ENCODE measurements around the gene RBP3.
"Not testable (repeated sequence)": the region's sequence is repeated elsewhere in the genome, so short reads cannot be mapped to it uniquely, and the experiment has no call there.

The RBP3 gene

DNA sequence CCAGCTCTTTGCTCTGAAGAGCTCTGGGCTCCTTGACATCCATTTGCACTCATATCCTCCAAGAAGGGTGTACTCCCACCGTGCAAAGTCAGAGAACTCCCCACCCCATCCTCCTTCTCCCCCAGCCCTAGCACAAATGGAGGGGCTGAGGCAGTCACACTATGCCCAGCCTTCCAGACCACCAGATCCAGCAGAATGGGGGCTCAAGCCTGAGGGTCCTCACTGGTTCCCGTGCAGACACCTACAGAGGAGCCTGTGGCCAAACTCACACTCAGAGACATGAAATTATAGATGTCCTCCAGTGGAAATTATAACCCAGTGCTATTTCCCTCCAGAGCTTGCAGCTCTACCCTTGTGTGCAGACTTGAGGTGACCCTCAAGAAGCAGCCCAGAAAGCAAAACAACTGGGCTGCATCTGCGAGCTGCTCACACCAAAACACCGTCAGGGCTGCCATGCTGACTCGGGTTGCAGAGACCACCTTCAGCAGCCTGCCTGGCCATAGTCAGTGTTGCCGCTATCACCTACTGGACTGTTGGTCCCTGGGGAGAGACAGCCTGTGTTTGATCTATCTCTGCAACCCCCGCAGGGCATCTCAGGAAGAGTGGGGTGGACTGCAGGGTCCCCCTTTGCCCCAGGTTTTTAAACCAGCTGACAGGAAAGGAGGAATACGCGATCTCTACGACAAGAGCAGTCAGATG, 28.5 kb downstream of the RBP3 start:
- no peak for DNase-seq

DNA sequence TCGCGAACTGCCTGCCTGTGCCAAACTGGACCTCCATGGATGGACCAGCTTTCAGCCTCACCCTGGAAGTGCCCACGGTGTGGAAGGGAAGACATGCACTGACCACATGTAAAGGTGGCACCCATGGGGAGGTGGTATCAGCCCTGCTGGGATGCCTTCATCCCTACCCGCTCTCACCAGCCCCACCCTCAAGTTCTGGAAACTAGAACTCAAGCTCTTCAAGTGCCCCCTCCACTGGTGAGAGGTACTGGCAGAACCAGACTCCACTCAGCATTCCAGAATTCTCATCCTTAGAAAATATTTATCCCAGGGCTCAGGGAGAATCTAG, 30.0 kb downstream of the RBP3 start:
- no peak for DNase-seq

DNA sequence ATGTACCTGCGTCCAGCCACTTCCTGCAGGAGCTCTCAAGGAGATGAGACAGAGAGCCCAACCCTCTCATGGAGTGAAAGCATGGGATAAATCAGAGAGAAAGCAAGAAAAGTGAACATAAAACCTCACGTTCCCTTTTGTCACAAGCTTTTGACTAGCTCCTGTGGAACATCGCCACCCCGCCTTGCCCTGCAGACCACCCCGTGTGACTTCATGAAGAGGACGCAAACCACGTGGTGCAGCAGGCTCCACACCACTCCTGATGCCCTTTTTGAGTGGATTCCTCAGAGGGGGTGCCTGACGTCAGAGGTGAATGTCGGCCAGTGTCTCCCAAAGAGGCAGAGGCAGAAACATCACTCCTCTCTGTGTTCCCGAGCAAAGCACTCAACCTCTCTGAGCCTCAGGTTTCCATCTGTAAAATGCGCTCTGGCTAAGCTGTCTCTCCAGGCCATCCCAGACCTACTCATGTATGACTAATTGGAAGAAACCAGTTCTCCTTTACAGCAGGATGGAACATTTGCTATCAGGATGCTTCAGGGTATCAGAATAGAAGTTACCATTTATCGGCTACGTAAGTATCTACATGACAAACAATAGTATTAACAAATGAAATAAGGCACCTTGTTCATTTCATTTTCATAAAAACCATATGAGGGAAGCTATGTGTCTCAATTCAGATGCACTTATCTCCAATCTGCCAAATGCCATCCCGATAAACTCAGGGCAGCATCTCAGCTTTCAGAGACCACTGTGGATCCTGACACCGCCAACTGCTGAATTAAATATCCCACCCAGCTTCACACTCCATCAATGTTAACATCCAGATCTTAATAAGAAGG, 30.7 kb downstream of the RBP3 start:
- DNase-seq, result no peak

DNA sequence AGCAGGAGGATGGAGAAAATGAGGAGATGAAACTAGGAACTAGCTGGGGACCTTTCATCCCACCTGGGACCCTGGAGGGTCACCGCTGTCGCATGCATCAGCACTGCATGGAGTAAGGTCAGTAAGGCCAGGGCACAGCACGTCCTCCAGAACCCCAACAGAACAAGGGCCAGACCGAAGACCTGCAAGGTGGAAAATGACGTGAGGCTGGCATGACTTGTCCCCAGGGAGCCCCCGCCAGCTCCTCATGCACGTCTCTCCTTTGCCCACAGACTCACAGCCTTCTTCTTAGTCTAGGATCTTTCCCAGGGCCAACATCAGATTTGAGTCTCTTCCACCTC, 31.3 kb downstream of the RBP3 start:
- no peak for DNase-seq

GRCh38 chr10:47379901-47380300, 31.7 kb downstream of the RBP3 start:
- DNase-seq, result no peak

DNA sequence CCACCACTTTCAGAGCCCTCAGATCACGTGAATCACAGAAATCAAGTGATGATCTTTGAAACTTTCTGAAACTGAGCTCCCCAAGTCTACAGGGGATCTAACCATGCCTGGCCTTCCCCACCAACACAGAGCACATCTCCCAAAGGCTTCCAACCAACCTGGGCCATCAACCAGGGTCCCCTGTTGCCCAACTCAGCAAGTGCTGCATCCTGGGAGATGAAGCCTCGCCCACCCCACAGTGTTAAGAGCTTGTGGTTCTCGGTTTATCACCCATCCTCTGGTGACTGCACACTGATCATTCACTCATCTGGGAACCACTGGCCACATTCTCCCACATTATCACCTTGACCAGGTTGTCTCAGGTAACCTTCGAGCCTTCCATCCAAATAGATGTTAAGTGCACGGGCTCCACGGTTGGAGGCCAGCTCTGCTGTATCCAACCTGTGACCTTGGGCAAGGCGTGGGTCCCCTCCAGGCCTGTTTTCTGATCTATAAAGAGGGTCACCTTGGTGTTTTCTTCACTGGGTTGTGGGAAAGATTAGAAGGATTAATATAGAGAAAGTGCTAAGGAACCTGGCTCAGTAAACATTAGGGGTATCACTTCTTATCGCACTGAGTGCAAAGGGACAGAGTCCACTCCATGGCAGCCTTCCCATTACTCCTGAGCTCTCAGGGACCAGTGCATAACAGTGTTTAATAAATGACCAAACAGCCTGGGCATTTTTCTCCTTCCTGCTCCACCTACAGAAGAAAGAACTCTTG, 32.4 kb downstream of the RBP3 start:
- DNase-seq, result no peak

DNA sequence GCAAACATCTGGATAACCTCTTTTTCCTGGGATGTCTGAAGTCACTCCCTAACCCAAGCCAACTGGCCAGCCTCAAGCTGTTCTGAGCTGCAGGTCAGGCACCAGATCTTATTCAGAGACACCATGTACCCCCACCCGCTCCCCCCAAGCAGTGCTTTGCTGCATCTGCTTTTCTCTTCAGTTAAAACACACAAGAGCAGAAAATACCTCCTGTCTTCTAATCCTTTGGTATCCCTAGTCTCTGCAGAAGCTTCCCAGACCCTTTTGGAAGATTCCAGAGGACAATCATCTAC, 32.9 kb downstream of the RBP3 start:
- no peak for DNase-seq

GRCh38 chr10:47381427-47382379, 33.5 kb downstream of the RBP3 start:
- no peak for DNase-seq

DNA sequence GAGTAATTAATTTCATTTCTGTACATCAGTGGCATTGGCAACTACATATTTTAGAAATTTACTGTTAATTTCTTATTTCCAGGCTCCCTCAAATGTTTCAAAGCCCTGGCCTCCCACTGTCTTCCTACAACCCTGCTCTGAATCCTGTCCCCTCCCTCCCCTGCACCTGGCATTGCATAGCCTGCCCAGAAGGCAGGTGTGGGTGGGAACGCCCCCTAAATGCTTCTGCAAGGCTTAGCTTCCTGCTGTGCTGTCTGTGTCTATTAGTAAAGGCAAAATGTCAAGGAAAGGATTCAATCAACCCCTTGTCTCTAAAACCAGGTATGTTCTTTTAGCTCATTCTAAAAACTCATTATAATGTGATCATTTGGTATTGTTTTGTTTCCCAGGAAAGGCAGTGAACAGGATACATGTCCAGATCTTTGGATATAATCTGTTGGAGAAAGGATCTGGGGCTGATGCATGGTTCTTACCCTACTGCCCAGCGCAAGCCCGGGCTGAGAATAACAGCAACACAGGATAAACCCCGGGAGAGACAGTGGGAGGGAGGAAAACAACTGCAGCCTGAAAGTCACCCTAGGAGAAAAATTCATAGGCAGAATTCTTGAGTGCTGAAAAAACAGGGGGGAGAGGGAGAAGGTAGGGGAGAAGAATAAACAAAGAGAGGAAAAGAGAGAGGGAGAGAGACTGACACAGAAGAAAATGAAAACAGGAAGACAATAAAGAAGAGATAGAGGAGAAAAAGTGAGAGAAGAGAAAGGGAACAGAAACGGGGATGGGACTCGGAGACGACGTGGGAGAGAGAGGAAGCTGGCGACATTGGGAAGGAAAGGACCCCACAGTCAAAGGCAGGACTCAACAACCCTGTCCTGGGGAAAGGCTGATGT, 35.3 kb downstream of the RBP3 start:
- peak; percentile 5 for DNase-seq

GRCh38 chr10:47384148-47384921, 36.2 kb downstream of the RBP3 start, which contains the start of gene ZNF488:
TSS of gene ZNF488 (minus strand) at chr10:47384293. CDS start at chr10:47368829, 15,464 bp downstream.
- peak; percentile 51 for DNase-seq

DNA sequence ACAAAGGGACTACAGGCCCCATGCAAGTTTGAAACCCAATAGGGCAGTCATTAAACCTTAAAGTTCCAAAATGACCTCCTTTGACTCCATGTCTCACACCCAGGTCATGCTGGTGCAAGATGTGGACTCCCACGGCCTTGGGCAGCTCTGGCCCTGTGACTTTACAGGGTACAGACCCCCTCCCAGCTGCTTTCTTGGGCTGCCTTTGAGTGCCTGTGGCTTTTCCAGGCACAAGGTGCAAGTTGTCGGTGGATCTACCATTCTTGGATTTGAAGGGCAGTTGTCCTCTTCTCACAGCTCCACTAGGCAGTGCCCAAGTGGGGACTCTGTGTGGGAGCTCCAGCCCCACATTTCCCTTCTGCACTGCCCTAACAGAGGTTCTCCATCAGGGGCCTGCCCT, 37.9 kb downstream of the RBP3 start:
- DNase-seq, result not testable (repeated sequence)

GRCh38 chr10:47388879-47389278, 40.7 kb downstream of the RBP3 start:
- DNase-seq, result no peak

DNA sequence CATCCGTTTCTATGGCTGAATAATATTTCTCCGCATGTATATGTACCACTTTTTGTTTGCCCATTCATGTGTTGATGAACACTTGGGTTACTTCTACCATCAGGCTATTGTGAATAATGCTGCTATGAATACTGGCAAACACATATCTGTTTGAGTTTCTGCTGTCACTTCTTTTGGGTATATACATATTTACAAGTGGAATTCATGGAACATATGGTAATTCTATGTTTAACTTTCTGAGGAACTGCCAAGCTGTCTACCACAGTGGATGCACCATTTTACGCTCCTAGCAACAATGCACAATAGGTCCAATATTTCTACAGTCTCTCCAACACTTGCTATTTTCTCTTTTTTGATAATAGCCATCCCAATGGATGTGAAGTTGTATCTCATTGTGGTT, 41.5 kb downstream of the RBP3 start:
- DNase-seq, result no peak

- no peak for DNase-seq
Observed at GRCh38 chr10:47396311-47396717, 48.2 kb downstream of the RBP3 start.

GRCh38 chr10:47397256-47397655, 49.1 kb downstream of the RBP3 start:
- no peak for DNase-seq

DNA sequence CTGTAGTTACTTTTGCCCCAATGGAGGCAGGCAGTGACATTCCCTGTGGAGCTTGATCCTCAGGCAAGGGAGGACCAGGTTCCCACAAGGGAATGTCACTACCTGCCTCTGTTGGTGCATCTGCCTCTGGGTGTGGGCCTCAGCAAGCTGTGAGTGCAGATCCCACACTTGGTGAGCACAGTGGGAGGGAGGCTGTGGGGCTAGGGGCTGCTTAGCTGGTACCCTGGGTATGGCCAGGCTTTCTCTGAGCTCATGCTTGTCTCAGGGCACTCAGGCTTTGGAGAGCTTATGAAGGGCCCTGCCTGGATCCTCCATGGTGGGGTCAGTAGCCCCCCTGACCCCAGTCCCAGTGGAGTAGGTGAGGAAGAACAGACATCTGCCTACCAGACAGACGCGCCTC, 52.1 kb downstream of the RBP3 start:
- no peak for DNase-seq

- no peak for DNase-seq
Observed at GRCh38 chr10:47400786-47401185, 52.6 kb downstream of the RBP3 start.

GRCh38 chr10:47401210-47401609, 53.0 kb downstream of the RBP3 start:
- DNase-seq, result no peak

DNA sequence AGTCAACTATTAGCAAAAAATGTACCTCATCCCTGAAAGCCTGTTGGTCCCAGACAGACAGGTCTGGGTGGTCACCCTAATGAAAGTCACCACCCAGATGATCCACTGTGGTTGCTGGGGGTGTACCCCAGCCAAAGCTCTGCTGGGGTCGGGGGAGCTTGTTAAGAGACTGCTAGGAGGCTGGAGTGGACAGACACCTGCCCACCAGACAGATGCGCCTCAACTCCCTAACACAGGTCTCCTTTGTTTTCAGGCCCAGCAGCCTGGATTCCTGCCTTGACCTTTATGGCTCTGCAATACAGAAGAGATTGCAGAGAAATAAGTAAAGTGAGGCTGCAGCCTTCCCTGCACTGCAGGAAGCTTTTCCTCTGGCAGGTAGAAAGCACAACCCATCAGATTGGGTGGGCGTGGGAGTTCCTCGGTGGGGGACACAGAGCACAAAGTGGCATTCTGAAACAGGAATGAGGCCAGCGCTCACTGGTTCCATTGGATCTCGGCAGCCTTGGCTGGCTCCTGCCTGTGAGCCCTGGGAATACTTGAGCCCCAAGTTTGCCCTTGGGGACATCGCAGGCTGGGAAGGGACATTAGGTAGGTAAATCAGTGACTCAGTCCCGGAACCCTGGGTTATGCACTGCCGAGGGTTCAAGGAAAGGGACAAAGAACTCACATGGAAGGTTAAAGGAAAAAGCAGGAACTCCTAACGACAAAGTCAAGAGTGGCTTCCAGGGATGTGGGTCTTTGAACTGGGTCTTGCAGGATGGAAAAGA, 53.9 kb downstream of the RBP3 start:
- DNase-seq, result no peak

- DNase-seq, result no peak
Observed at GRCh38 chr10:47402641-47403301, 54.6 kb downstream of the RBP3 start.
